ENCODE results near the gene PIK3R1. TPM values are rescaled to one million over a fixed set of nuclear protein-coding genes. Genes with fewer than 3 reads are reported as not detected.

The PIK3R1 gene
- total RNA-seq, 6 experiments from 2014 or later = 36.3 to 173 (median 72.8) TPM

- DNase-seq (no peak), ATAC-seq (no peak)
- Histone ChIP-seq H3K27ac (no peak overlapping the region), H3K27me3 (no peaks in the 10 kb centered on the region), H3K4me1 (no peaks in the 10 kb centered on the region), H3K4me3 (no peak overlapping the region), H3K9me3 (no peaks in the 10 kb centered on the region), H3K36me3 (no peaks in the 10 kb centered on the region)
- TF ChIP-seq, protein P1, sequence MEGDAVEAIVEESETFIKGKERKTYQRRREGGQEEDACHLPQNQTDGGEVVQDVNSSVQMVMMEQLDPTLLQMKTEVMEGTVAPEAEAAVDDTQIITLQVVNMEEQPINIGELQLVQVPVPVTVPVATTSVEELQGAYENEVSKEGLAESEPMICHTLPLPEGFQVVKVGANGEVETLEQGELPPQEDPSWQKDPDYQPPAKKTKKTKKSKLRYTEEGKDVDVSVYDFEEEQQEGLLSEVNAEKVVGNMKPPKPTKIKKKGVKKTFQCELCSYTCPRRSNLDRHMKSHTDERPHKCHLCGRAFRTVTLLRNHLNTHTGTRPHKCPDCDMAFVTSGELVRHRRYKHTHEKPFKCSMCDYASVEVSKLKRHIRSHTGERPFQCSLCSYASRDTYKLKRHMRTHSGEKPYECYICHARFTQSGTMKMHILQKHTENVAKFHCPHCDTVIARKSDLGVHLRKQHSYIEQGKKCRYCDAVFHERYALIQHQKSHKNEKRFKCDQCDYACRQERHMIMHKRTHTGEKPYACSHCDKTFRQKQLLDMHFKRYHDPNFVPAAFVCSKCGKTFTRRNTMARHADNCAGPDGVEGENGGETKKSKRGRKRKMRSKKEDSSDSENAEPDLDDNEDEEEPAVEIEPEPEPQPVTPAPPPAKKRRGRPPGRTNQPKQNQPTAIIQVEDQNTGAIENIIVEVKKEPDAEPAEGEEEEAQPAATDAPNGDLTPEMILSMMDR (IDR thresholded peaks at IDR 0.05) = no peak
- no peak for TF ChIP-seq POLR2A (IDR thresholded peaks at IDR 0.05)
- WGBS (ENCODE audit: insufficient coverage, low coverage, low lambda C conversion rate, missing lambda C conversion rate) = 77% methylated on average over 1 of the region's 1 CpG
- intact Hi-C loops (cut with DNase I) = no loop called here
Observed at GRCh38 chr5:68345582-68345981, 130.0 kb downstream of the PIK3R1 start.

GRCh38 chr5:68347536-68347935, 132.0 kb downstream of the PIK3R1 start:
- DNase-seq (no peak), ATAC-seq (peak in 2 of 4 donors; percentile 33 to 42)
- H3K9me3 ChIP-seq = no peaks in the 10 kb centered on the region
- 87% methylated on average over 2 of the region's 2 CpGs for WGBS (ENCODE audit: insufficient coverage, low coverage, low lambda C conversion rate, missing lambda C conversion rate)
- H3K27ac ChIP-seq = no peak overlapping the region
- H3K36me3 ChIP-seq = no peaks in the 10 kb centered on the region
- no peaks in the 10 kb centered on the region for H3K27me3 ChIP-seq
- no peaks in the 10 kb centered on the region for H3K4me1 ChIP-seq
- no peak for TF ChIP-seq POLR2A (IDR thresholded peaks at IDR 0.05)
- TF ChIP-seq, protein P1 (IDR thresholded peaks at IDR 0.05) = no peak
- intact Hi-C loops (cut with DNase I) = no loop called here
- H3K4me3 ChIP-seq = no peak overlapping the region

DNA sequence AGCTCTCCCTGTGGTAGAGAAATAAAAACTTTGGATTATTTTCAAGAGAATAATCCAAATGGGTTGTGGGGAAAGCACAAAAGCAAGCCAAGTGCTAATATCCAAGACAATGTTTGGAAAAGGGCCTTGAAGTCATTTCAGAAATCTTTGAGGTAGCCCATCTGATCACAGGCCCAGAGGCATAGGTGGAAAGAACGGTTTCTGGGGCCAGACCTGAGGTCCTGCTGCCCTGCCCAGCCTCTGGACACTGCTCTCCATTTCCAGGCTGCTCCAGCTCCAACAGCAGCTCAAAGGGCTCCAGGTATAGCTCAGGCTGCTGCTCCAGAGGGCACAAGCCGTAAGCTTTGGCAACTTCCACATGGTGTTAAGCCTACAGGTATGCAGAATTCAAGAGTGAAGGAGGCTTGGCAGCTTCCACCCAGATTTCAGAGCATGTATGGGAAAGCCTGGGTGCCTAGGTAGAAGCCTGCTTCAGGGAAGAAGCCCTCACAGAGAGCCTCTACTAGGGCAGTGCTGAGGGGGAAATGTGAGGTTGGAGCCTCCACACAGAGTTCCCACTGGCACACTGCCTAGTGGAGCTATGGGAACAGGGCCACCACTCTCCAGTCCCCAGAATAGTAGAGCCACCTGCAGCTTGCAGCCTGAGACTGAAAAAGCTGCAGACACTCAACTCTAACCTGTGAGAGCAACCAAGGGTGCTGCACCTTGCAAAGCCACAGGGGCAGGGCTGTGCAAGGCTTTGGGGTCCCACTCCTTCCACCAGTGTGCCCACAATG, 133.1 kb downstream of the PIK3R1 start:
- Histone ChIP-seq H3K4me1 (no peaks in the 10 kb centered on the region), H3K4me3 (no peak overlapping the region), H3K36me3 (no peaks in the 10 kb centered on the region), H3K27me3 (no peaks in the 10 kb centered on the region), H3K27ac (no peak overlapping the region), H3K9me3 (no peaks in the 10 kb centered on the region)
- intact Hi-C loops (cut with DNase I) = no loop called here
- ATAC-seq = peak in 1 of 4 donors; percentile 17
- no peak for TF ChIP-seq POLR2A (IDR thresholded peaks at IDR 0.05)
- TF ChIP-seq, protein P1 (IDR thresholded peaks at IDR 0.05) = no peak
- no peak for DNase-seq
- 100% methylated on average over 1 of the region's 2 CpGs for WGBS (ENCODE audit: insufficient coverage, low coverage, low lambda C conversion rate, missing lambda C conversion rate)

- no peaks in the 10 kb centered on the region for H3K36me3 ChIP-seq
- ATAC-seq (no peak), DNase-seq (no peak)
- no peaks in the 10 kb centered on the region for H3K9me3 ChIP-seq
- intact Hi-C loops (cut with DNase I) = no loop called here
- H3K4me1 ChIP-seq = no peaks in the 10 kb centered on the region
- WGBS (ENCODE audit: insufficient coverage, low coverage, low lambda C conversion rate, missing lambda C conversion rate) = 93% methylated on average over 4 of the region's 4 CpGs
- no peaks in the 10 kb centered on the region for H3K27me3 ChIP-seq
- H3K27ac ChIP-seq = no peak overlapping the region
- no peak overlapping the region for H3K4me3 ChIP-seq
- TF ChIP-seq, protein P1 (IDR thresholded peaks at IDR 0.05) = no peak
- no peak for TF ChIP-seq POLR2A (IDR thresholded peaks at IDR 0.05)
Observed at GRCh38 chr5:68350176-68350575, 134.6 kb downstream of the PIK3R1 start.
